Right renal pelvis (tissue), 4 donors: Measurements from ENCODE around the gene MFSD1. TPM values are rescaled to one million over a fixed set of nuclear protein-coding genes. Genes with fewer than 3 reads are reported as not detected.

Experiments used
- DNase-seq, 4 donors: peaks; one replicate each; pipeline ENCODE4 v3.0.0-alpha.2; 2013; ENCODE audit warnings: low read depth in 4 of 4, low spot score in 3 of 4, missing footprints in 1 of 4
- polyA plus RNA-seq, 4 donors: library from polyadenylated mRNA; unstranded; fragments of 120-200 nt; gene quantifications; one replicate each; pipeline ENCODE4 v1.2.1, GENCODE V29; 2013; ENCODE audit not compliant: insufficient read length in 4 of 4

The MFSD1 gene
- polyA plus RNA-seq, 4 donors: 51.0 to 59.0 (median 55.3) TPM

DNA sequence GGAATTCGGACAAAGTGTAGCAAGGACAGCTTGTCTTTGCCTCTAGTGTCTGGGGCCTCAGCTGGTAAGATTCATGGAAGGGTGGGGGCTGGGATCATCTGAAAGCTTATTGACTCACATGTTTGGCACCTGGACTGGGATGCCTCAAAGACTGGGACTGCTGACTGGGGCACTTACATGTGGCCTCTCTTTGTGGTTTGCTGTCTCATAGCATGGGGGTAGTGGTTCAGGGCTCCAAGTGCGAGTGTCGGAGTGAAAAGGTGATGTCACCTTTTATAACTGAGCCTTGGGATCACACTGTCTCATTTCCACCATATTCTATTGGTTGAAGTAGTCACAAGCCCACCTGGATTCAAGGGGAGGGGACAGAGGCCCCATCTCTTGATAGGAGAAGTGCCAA is 6.8 kb downstream of the MFSD1 start:
- no peak for DNase-seq

DNA sequence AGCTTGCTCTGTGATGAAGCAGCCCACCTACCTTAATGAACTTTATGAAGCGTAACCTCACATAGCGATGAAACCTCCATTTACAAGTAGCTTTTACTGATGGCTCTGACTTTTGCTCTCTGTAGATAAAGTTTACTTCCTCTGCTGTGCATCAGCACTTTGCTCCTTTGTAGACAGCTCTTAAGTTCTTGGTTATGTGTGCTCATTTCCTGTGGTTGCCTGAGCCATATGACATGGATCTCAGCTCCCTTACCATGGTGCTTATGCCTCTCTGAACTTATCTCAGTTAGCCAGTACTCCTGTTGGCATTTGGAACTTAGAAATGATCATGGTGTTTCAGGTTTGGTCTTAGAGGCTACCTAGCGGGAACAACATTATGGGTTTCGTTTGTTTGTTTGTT is 7.8 kb downstream of the MFSD1 start:
- DNase-seq: no peak

DNA sequence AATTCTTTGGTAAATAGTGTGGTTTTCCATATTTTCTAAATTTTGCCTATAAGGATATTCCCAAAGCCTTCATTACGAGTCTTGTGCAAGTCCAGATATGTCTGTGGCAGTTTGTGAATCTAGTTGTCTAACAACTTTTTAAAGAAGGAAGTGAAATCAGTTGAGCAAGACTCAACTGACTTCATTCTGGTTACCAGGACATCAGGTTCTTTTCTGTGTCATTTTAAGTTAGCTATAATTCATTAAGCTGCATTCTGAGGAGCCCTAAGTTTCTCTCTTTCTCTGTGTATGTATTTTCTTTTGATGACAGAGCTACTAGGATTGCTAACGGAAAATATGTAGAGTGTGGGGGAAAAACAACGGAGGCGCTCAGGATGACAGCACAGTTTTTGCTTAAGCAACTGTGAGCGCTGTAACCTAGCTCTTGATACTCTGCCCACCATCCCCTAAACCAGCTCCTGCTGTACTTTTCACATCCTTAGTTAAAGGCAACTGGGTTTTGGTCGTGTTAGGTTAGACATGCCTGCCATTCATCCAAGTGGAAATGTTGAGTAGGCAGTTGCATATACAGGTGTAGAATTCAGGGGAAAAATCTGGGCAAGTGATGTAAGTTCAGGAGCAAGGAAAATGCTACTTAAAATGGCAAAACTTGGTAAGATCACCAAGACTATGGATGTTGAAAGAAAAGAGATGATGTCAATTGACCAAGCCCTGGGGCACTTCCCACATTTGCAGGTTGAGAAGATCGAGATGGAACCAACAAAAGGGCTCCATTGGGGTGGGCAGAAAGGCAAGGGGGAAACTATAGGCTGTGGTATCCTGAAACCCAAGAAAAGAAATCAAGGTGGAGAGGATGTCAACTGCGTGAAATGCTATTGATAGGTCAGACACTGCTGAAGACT is 9.2 kb downstream of the MFSD1 start:
- no peak for DNase-seq

DNA sequence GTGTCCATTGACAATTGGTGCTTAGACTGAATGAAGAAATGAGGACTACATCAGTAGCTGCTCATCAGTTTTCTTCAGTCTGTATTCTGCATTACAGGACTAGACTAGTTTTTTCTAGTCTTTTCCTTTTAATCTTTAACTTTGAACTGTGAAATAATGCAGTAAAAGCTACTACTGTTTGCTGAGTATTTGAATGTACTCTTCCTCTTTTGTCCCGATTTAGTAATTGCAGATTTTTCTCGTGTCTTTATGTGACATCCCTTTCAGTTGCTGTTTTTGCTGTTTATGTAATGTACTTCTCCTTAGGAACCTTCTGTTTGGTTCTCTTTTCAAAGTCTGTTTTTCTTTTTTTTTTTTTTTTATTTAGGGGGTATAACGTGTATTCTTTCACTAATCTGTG is 17.4 kb downstream of the MFSD1 start:
- no peak for DNase-seq

DNA sequence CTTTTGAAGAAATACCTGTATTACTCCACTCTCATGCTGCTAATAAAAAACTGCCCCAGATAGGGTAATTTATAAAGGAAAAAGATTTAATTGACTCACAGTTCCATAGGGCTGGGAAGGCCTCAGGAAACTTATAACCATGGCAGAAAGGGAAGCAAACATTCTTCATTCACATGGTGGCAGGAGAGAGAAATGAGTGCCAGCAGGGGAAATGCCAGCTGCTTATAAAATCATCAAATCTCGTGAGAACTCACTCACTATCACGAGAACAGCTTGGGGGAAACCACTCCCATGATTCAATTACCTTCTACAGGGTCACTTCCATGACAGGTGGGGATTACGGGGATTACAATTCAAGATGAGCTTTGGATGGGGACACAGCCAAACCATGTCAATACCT is 18.7 kb downstream of the MFSD1 start:
- no peak for DNase-seq

DNA sequence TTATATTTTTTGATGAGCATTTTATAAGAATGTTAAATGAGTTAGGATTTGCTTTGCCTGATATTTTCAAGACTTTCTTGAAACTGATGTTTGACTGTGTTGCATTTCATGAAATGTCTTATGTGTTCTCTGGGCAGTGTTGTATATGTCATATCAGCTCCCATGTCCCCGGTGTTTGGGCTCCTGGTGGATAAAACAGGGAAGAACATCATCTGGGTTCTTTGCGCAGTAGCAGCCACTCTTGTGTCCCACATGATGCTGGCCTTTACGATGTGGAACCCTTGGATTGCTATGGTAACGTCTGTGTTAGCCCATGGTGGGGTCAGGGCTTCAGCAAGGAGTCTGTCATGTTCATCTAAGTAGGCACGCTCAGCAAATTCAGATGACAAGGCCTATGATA is 20.0 kb downstream of the MFSD1 start:
- no peak for DNase-seq

DNA sequence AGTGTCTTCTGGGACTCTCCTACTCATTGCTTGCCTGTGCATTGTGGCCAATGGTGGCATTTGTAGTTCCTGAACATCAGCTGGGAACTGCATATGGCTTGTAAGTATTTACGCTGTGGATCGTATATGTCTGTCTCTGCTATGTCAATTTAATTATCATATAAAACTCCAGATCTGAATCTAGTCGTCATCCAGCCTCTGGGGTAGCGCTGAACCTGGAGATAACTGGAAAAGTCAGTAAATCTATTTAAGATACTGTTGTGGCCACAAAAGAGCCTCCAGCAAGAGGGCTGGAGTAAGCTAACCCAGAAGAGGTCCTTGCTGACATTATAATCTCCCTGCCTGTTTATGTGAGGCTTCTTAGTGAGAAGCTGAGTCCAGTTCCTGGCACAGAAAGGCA is 21.6 kb downstream of the MFSD1 start:
- no peak for DNase-seq

DNA sequence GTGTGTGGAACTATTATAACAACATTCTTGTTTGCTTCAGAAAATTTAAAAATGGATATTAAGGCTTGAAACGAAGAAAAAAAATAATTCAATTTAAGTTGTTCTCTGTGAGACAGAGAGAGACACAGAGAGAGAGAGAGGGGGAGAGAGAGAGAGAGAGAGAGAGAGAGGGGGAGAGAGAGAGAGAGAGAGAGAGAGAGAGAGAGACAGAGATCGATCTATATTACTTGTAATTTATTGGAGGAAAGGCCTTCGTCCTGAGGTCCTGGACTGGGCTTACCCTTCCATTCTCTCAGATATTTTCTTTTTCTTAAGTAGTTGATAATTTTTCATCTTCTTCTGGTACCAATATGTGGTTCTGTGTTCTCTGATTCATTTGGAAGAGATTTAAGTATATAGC is 25.9 kb downstream of the MFSD1 start:
- no peak for DNase-seq

DNA sequence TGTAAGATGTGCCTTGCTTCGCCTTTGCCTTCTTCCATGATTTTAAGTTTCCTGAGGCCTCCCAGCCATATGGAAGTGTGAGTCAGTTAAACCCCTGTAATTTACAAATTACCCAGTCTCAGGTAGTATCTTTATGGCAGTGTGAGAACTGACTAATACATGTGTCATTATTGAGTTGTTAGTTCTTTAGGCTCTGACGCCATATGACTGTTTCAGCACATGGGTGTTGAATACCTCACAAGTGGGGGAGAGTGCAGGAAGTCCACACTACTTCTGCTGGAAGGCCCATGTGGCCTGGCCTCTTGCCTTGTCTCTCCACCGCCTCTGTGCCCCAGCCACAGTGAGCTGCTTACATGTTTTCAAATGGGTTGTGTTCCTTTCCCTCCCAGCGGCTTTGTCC is 28.5 kb downstream of the MFSD1 start:
- DNase-seq: no peak

DNA sequence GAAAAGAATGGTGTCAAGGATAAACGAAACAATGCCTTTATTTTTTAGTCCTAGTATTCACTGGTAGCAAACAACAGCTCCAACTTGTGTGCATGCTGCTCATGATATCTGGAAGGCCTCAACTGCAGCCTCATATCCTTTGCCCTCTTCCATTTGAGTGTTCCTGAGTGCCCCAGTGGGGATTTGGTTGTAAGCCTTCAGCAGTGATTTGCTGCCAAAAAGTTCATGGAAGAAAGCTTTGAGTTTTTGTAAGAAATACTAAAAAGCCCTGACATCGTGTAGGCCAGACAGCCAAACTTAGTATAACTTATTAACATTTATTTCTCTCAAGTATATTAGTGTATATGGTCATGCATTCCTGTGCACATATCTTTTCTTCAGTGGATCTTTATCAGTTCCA is 30.0 kb downstream of the MFSD1 start:
- DNase-seq: no peak

DNA sequence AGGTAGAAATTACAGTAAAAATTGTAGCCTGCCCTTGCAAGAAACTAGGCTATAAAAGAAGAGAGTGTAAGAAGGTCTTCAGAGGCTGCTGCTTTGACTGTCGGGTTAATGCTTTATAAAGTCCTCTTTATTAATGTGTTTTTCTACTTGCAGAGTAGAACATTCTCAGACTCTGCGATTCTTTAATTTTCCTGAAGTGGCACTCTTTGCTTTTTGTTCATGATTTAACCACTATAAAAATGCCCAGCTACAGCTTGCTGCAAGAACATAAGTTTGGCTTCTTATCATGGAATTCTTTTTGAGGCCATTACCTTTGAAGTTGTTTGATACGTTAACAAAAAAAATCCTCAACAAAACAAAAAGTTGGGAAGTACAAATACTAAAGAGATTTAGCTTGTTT is 33.8 kb downstream of the MFSD1 start:
- DNase-seq: no peak

DNA sequence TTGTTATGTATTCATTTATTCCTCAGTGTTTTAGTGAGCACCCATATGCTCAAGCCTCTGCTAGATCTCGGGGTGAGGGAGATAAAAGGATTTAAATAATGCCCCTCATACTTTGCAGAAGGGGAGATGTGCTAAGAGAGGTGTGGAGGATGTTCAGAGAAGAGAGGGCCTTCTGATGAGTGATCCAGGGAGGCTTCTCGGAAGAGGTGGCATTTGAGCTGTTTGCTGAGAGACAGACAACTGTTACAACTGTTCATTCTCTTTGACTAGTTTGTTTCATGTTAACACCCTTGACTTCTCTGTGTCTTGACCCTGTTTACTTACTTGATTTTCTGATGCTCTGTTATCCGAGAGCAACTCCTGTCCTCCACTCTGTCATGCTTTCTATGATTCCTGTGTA is 34.5 kb downstream of the MFSD1 start:
- no peak for DNase-seq

DNA sequence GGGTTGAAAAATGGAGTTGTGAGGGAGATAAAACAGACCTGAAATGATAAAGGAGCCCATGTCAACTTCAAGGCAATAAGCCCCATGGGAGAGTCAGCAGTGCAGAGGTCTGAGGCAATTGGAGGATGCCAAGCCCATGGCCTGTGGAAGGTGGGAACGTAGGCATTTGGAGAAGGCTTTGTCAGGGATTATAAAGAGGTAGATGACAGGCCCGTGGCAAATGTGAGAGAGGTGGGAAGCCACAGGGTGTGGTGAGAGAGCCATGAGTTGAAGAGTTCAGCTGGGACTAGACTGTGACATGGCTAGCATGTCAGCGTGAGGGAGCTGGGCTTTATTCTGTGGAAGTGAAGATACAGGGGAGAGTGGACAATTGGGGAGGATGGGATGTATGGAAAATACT is 35.4 kb downstream of the MFSD1 start:
- DNase-seq: no peak

DNA sequence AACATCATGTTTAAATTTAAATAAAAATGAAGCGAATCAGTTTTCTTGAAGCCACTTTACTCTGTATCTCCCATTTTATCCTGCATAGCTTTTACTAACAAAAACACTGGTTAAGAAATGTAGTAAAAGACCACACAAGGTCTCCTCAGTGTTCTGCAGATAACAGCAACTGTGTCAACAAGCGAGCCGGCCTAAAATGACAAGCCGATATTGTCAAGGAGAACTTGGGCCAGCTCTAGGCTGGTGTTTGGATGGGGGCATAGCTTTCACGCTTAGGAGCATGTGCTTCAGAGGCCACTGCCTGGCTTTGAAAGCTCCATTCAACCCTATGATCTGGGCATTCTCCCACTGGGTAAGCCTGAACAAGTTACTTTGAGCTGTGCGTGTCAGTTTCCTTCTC is 38.1 kb downstream of the MFSD1 start:
- no peak for DNase-seq

DNA sequence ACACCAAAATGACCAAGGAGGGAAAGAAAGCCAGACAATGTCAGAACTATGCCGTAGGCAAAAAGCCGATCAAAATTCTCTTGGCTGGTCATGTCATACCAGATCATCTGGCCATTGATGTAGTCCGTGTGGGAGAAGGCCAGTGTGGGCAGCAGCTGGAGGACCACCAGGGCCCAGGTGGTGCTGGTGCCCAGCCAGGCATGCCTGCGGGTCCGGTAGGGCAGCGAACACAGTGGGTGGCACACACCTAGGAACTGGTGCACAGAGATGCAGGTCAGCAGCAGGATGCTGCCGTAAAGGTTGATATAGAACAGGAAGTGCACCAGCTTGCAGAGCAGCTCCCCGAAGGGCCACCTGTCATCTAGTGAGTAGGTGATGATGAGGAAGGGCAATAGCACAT is 39.5 kb downstream of the MFSD1 start:
- no peak for DNase-seq

DNA sequence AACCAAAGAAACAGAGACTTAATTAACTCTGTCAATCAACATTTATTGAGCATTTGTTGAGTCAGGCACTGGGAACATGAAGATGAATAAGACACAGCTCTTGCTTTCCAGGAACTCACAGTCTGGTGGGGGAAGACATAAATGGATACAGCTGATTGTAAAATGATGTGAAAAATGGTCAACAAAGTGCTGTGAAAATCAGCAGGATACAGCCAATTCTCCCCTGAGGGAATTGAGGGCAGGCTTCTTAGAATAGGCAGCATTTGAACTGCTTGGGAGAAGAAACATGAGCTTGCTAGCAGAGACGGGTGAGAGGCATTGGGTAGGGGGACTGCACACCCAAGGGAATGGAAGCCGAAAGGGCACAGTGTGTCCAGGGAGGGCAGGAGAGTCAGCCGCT is 41.1 kb downstream of the MFSD1 start:
- no peak for DNase-seq

DNA sequence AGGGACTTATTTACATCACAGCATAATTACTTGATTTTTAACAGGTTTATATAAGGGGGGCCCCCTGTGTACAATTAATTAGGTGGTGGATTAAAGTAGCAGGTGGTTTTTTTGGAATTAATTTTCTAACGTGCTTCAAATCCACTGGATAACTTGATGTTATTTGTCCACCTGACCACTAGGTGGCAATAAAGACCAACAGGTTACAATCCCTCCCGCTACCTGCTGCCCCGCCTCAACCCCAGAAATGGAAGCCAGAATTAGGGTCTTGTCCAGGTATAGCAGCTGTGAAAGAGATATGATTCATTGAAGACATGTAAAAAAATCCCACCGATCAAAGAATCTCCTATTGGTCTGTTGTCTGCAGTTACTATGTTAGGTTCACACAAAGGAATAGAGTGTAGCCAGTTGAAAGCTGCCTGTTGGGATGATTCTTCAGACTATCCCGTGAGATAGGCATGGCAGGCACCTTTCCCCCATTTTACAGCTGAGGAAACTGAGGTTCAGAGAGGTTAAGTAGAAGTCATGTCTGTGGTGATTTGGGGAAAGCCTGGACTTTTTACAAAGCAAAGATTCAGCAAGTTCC is 44.0 kb downstream of the MFSD1 start:
- DNase-seq: peak in 3 of 4 donors; percentile 5 to 12 (median 11)

DNA sequence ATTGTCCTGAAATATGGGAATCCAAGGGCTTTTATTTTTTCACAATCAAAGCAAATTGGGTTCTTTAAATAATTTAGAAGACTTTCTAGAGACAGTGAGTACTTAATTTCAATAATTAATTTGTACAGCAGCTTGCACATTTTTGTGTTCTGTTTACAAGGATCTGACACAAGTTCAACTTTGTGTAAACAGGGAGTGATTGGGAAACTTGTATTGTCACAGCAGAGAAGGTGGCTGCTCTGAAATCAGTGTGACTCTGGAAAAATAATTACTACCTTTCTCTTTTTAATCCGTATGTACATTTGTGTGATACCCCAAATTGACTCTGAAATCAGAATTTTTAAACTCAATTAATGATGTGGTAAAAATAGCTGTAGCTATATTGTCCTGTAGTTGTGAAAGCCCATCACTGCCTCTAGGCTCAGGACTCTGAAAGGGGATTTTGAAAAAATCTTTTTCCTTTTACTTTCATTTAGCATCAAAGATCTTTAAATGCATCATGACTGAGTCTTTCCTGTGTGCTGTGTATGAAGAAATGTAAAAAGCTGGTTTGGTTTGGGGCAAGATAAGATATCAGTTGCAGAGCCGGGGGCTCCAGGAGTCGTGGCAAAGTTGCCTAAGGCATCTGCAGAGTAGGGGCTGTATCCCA is 45.1 kb downstream of the MFSD1 start:
- no peak for DNase-seq

DNA sequence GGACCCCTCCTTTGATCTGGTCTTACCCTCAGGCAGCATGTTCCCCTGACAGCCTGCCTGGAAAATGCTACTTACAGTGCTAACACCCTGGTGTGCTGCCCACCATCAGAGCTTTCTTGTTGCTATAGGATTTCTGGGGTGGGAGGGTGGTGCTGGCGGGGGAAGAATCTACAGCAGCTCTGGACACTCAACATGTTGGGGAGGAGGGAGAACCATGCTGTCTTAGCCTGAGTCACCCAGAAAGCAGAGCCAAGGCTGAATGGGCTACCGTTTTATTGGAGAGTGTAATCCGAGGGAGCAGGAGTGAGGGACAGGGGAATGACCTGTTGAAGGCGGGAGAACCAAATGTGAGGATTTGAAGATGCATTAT is 45.6 kb downstream of the MFSD1 start:
- DNase-seq: no peak

DNA sequence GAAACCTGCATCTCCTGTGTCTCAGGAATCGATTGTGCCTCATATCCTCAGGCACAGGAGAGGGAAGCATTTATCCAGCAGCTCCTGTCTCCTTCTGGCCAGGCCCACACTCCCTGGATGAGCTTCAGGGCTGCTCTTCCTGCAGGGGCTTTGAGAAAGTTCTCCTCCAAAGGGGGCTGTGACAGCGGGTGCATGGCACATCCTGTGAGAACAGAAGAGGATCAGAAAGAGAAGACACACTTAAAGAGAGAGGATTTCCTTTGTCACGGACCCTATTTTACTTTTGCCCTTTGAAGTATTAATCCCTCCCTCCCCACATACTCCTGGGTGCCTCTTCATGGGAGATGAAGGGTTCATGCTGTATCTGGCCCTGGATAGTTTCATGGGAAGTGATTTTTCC is 46.0 kb downstream of the MFSD1 start:
- DNase-seq: no peak

DNA sequence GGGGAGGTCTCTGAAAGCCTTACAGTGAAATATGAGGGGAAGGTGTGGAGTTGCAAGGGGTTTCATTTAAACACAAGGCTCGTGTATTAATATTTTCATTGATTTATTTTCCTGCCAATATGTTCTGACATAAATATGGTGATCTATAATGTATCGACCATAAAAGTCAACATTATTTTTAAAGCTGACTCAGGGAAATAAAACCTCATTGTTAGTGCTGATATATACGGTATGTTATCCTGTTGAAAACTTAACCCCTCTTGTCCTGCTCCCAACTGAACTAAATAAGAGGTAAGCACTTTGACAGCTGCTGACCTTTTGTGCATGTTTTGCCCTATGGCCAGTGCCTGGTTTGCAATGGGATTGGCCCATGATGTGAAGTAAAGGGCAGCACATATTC is 47.9 kb downstream of the MFSD1 start:
- DNase-seq: no peak

DNA sequence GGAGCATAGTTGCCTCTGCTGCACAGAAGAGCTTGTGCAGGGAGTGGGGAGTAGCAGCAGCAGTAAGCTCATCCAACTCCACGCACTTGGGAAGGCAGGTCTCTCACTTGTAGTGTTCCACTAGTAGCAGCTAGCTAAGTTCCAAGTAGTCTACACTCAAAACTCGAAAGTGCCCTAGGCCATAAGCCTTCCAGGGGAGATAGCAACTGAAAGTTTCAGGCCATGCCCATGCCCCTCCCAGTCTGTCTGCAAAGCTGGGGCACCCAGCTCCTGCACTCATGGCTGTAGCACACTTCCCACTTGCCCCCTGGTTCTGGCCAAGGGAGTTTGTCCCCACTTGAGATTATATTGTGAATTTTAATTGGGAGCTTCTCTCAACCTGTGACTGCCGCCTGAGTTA is 57.5 kb downstream of the MFSD1 start:
- no peak for DNase-seq
